Activated B cell treated with CpG ODN at 0.5 μM for 24 hours (primary cell): ENCODE results near the gene HPCA. TPM values are rescaled to one million over a fixed set of nuclear protein-coding genes. Genes with fewer than 3 reads are reported as not detected.

Experiments
- ATAC-seq: fragments of 200-7000 bp; cut with Tn5 transposase; one replicate; pipeline ENCODE4 v1.10.0; 2021; ENCODE audit warnings: low read depth, mild to moderate bottlenecking, moderate library complexity
- CTCF ChIA-PET: fragments of 350-600 bp; sonication (Branson Sonifier 250); formaldehyde crosslinking; loops from one replicate; lab custom pipeline; 2021; ENCODE audit warnings: antibody characterized with exemption; lab: Charles Lee
- POLR2A ChIA-PET: fragments of 350-600 bp; sonication (Branson Sonifier 250); formaldehyde crosslinking; loops from one replicate; lab custom pipeline; 2021; ENCODE audit warnings: antibody characterized with exemption; lab: Charles Lee
- DNase-seq: peaks from one replicate; pipeline ENCODE4 v3.0.0; 2022
- H3K27ac Mint-ChIP-seq: one replicate; pipeline ENCODE4 v1.8.0; 2020; ENCODE audit warnings: mixed read lengths
- H3K27me3 Mint-ChIP-seq: one replicate; pipeline ENCODE4 v1.8.0; 2021; ENCODE audit warnings: mixed read lengths
- H3K36me3 Mint-ChIP-seq: one replicate; pipeline ENCODE4 v1.8.0; 2021; ENCODE audit warnings: low read depth, mixed read lengths
- H3K4me1 Mint-ChIP-seq: one replicate; pipeline ENCODE4 v1.8.0; 2021; ENCODE audit warnings: mixed read lengths
- H3K4me3 Mint-ChIP-seq: one replicate; pipeline ENCODE4 v1.8.0; 2020; ENCODE audit warnings: mild to moderate bottlenecking, mixed read lengths
- H3K9me3 Mint-ChIP-seq: one replicate; pipeline ENCODE4 v1.8.0; 2020; ENCODE audit warnings: mixed read lengths
- intact Hi-C: fragments of 100-400 bp; cut with micrococcal nuclease; formaldehyde crosslinking; loops from one replicate; pipeline ENCODE4 v1.15.1; 2024
- total RNA-seq: library from RNA; stranded (reverse); gene quantifications from 2 replicates; pipeline ENCODE4 v1.2.3, GENCODE V29; 2022
- TF ChIP-seq, protein P1 (sequence below): fragments of 200-600 bp; IDR thresholded peaks from one replicate; pipeline ENCODE4 v1.8.0; 2022; ENCODE audit warnings: antibody characterized with exemption, mild to moderate bottlenecking

HPCA gene
- total RNA-seq = not detected in 2 replicates

DNA sequence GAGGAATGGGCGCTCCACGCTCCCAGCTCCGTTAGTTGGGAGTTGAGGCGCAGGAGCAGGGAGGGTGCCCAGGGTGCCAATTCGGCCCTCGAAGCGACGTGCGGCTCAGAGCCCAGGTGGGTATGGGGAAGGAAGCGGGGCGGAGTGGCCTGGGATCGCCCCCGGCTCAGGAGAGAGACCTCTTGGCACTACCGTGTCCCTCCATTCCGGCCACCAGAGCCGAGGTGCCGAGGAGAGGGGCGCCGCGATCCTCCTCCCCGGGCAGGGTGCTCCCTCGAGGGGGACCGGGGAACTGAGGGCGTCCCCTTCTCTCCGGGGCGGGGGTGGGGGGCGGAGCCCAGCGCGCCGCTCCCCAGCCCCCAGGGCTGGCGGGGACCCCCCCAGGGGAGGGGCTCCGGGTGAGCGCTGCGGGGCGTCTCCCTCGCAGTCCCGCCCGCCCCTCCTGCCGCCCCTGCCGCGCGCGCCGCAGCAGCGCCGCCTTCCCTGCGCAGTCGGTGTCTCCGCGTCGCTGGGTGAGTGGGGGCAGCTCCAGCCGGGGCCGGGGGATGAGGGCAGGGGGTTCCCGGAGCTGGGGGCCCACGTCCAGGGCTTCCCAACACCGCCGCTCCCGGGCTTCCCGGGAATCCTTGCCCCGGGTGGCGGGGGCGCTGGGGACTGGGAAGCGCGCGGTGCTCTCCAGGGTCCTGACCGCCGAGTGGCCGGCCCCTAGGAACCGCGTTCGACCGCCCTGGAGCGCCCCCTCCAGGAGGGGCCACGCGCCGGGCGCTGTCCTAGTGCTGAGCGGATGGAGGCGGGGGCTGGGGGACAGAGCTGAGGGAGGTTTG is at the start of gene HPCA:
HPCA (plus strand) TSS at position 488 of the 824 bp plus-strand sequence. CDS start 2,408 bp downstream, outside the sequence.
- ATAC-seq (peak; percentile 62), DNase-seq (no peak)
- TF ChIP-seq, protein P1, sequence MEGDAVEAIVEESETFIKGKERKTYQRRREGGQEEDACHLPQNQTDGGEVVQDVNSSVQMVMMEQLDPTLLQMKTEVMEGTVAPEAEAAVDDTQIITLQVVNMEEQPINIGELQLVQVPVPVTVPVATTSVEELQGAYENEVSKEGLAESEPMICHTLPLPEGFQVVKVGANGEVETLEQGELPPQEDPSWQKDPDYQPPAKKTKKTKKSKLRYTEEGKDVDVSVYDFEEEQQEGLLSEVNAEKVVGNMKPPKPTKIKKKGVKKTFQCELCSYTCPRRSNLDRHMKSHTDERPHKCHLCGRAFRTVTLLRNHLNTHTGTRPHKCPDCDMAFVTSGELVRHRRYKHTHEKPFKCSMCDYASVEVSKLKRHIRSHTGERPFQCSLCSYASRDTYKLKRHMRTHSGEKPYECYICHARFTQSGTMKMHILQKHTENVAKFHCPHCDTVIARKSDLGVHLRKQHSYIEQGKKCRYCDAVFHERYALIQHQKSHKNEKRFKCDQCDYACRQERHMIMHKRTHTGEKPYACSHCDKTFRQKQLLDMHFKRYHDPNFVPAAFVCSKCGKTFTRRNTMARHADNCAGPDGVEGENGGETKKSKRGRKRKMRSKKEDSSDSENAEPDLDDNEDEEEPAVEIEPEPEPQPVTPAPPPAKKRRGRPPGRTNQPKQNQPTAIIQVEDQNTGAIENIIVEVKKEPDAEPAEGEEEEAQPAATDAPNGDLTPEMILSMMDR = no peak
- Mint-ChIP-seq H3K9me3 (no peaks in the 10 kb centered on the region), H3K27ac (no peak within 1 kb of the TSS), H3K27me3 (peaks cover 63% of the 10 kb centered on the region), H3K4me1 (peaks cover 8% of the 10 kb centered on the region), H3K36me3 (no peaks in the 10 kb centered on the region), H3K4me3 (no peak within 1 kb of the TSS)
- intact Hi-C loops = no loop called here
- ChIA-PET CTCF (interaction anchor here (0.7 kb wide), 1 partner anchor 11 kb away, joined by 3 read pairs; no protein-coding TSS in a partner anchor), POLR2A (no interaction called here)

DNA sequence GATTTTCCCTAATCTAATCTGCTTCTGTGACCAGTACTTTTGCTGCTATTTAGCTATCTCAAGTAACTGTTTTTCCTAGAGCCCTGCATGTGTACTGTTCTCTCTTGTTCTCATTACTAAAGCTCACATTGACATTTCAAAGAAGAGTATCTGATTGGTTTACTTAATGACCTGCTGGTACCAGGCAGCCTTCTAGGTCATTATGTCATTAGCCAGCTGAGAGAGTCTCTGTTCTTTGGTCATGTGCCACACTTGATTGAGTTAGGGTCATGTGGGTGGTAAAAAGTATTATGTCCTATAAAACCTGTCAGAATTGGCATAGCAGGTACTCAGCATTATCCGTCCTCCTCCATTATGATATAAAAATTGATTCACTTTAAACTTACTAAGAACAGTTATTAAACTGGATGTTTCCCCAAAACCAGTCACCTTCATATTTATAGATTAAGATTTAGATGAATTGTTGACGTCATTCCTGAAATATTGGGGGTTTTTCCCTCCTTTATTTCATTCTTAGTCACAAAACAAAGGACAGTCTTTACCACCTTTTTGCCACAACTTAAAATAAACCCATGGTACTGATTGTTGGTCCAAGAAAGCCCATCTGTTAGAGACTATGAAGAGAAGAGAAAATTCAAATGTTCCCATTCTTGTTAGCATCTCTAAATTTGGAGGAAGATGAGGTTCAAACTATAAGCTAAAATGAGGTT is 37.8 kb upstream of the HPCA start:
- H3K27me3 Mint-ChIP-seq = no peaks in the 10 kb centered on the region
- H3K9me3 Mint-ChIP-seq = no peaks in the 10 kb centered on the region
- no peak overlapping the region for H3K4me3 Mint-ChIP-seq
- no peaks in the 10 kb centered on the region for H3K4me1 Mint-ChIP-seq
- intact Hi-C loops = no loop called here
- TF ChIP-seq, protein P1 = no peak
- no peak for DNase-seq
- H3K27ac Mint-ChIP-seq = no peak overlapping the region
- peaks cover 50% of the 10 kb centered on the region for H3K36me3 Mint-ChIP-seq
- CTCF ChIA-PET = no interaction called here
- POLR2A ChIA-PET = interaction anchor here (0.5 kb wide), 1 partner anchor 266 kb away, joined by 8 read pairs; no protein-coding TSS in a partner anchor
- ATAC-seq = no peak

DNA sequence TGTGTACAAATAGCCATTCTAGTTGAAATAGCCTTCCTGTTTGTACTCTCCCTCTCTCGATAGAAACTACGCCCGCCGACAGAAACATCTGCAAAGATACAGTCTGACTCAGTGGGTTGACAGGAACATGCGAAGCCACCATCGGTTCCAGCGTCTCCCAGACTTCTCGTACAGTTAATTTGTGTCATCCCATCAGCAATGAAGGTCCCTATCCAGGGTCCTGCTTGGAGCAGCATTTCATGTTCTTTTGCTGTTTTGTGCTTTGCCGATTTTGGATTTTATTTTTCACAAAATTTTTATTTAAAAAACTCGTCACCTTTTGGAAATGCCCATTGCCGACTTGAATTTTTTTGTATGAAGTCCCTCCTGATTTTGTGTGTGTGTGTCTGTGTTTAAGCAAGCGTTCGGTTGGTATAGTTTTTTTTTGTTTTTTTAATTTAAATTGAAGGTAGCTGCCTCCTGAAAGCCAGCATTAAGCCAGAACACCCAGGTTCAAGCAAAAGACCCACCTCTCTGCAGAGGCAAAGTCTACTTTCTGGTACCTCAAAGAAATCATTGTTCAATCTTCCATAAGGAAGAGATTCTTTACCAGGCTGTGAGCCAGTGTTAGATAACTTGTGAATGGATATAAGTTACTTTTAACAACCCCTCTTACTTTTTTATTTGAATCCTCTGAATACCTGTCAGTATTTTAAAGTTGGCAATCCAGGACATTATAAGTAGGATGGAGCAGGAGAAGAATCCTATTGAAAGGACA is 30.3 kb upstream of the HPCA start:
- H3K27me3 Mint-ChIP-seq = no peaks in the 10 kb centered on the region
- TF ChIP-seq, protein P1 = no peak
- ChIA-PET POLR2A (no interaction called here), CTCF (no interaction called here)
- H3K27ac Mint-ChIP-seq = no peak overlapping the region
- no peaks in the 10 kb centered on the region for H3K9me3 Mint-ChIP-seq
- no peaks in the 10 kb centered on the region for H3K4me1 Mint-ChIP-seq
- intact Hi-C loops = no loop called here
- no peak overlapping the region for H3K4me3 Mint-ChIP-seq
- H3K36me3 Mint-ChIP-seq = peaks cover 79% of the 10 kb centered on the region
- ATAC-seq (no peak), DNase-seq (no peak)

DNA sequence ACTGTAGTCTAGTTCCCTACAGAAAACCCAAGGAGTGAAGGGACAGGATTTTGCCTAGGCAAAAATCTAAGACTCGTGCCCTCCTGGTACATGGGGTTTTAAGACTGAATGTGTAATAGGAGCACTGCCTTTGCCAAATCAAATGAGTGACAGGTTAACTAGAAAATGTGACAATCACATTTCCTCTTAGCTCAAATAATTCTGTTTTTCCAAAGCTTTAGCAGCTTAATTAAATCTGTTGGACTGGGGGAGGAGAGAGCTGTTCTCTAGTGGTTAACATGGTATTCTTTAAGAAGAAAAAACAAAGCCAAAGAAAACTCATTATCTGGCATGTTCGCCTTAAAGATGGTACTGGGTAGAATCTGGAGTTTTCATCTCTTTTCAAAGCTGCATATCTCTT is 28.2 kb upstream of the HPCA start:
- Mint-ChIP-seq H3K36me3 (peaks cover 81% of the 10 kb centered on the region), H3K9me3 (no peaks in the 10 kb centered on the region), H3K27ac (no peak overlapping the region), H3K27me3 (no peaks in the 10 kb centered on the region), H3K4me1 (no peaks in the 10 kb centered on the region), H3K4me3 (no peak overlapping the region)
- no peak for ATAC-seq
- POLR2A ChIA-PET = no interaction called here
- DNase-seq = no peak
- CTCF ChIA-PET = no interaction called here
- TF ChIP-seq, protein P1 = no peak
- intact Hi-C loops = no loop called here
